HCT116 (cell line): ENCODE data around the gene GRK5. TPM values are rescaled to one million over a fixed set of nuclear protein-coding genes. Genes with fewer than 3 reads are reported as not detected.
A peak's percentile ranks its signal among the peaks of the same experiment; 100 is the strongest.

Experiments used
- ATAC-seq: fragments of 200-7000 bp; cut with Tn5 transposase; 2 replicates; pipeline ENCODE4 v1.9.1; 2020; ENCODE audit warnings: mild to moderate bottlenecking, moderate library complexity
- BruUV-seq: library from RNA; stranded (reverse); fragments of 400-500 nt; replicated peaks from 2 replicates; lab custom pipeline; 2021; lab: Mats Ljungman, UMichigan
- CTCF ChIA-PET: fragments of 300-600 bp; sonication (Branson Sonifier 250); formaldehyde crosslinking; loops from one replicate; lab custom pipeline; 2021; ENCODE audit warnings: antibody characterized with exemption; lab: Charles Lee
- POLR2A ChIA-PET: fragments of 300-600, 350-600 bp; sonication (Branson Sonifier 250); formaldehyde crosslinking; loops from one replicate; lab custom pipeline; 2021; ENCODE audit warnings: antibody characterized with exemption; lab: Charles Lee
- RAD21 ChIA-PET, 2 experiments: fragments of 300-600 bp; sonication (Branson Sonifier 250); formaldehyde crosslinking; loops; one replicate each; lab custom pipeline; 2023; ENCODE audit warnings: low total read pairs in 2 of 2; ENCODE audit not compliant: uncharacterized antibody in 2 of 2, unreplicated experiment in 2 of 2, low non-redundant PET in 1 of 2; lab: Charles Lee
- DNase-seq: peaks from one replicate; pipeline ENCODE4 v3.0.0-alpha.2; 2010; ENCODE audit warnings: low read depth, low spot score
- H2AFZ ChIP-seq: fragments of 200-600 bp; shearing (Covaris generic), sonication (generic); 2 replicates; pipeline ENCODE4 v1.6.1; 2017; ENCODE audit warnings: low read depth, mixed run types, mixed read lengths, antibody characterized with exemption, low read length; ENCODE audit not compliant: poor library complexity, severe bottlenecking
- H3K27ac ChIP-seq: 2 replicates; pipeline ENCODE4 v1.5.1; 2012; ENCODE audit warnings: low read depth, low read length
- H3K27me3 ChIP-seq: fragments of 200-600 bp; sonication (generic); 2 replicates; pipeline ENCODE4 v1.6.1; 2016; ENCODE audit warnings: mixed run types, low read length, mixed read lengths; ENCODE audit not compliant: insufficient read depth
- H3K36me3 ChIP-seq, 2 experiments: fragments of 200-500 bp in 1 of 2; fragments of 200-600 bp in 1 of 2; sonication (Bioruptor generic) in 1 of 2; sonication (generic) in 1 of 2; 2 replicates each; pipeline versions ENCODE4 v1.5.1 to v1.6.1; 2014 to 2016; ENCODE audit warnings: low read length in 2 of 2, inconsistent platforms in 1 of 2, mixed read lengths in 1 of 2, mixed run types in 1 of 2; ENCODE audit not compliant: insufficient read depth in 2 of 2, control insufficient read depth in 1 of 2
- H3K4me1 ChIP-seq, 2 experiments: fragments of 200-600 bp in 1 of 2; sonication (generic) in 1 of 2; 2 replicates each; pipeline versions ENCODE4 v1.5.1 to v1.6.1; 2012 to 2017; ENCODE audit warnings: low read length in 2 of 2, inconsistent platforms in 1 of 2, mild to moderate bottlenecking in 1 of 2, mixed read lengths in 1 of 2, mixed run types in 1 of 2, moderate library complexity in 1 of 2; ENCODE audit not compliant: insufficient read depth in 2 of 2, control insufficient read depth in 1 of 2
- H3K4me2 ChIP-seq: fragments of 200-600 bp; sonication (generic); 2 replicates; pipeline ENCODE4 v1.6.1; 2017; ENCODE audit warnings: mixed run types, low read length, mixed read lengths
- H3K4me3 ChIP-seq, 2 experiments: fragments of 200-600 bp in 1 of 2; sonication (generic) in 1 of 2; replicated peaks in 1 of 2; 2 replicates each; pipeline ENCODE4 v1.5.1; 2011 to 2016; ENCODE audit warnings: low read length in 2 of 2, control low read depth in 1 of 2, low read depth in 1 of 2, mild to moderate bottlenecking in 1 of 2, mixed read lengths in 1 of 2, mixed run types in 1 of 2
- H3K79me2 ChIP-seq: fragments of 200-600 bp; sonication (generic); 2 replicates; pipeline ENCODE4 v1.6.1; 2017; ENCODE audit warnings: mild to moderate bottlenecking, mixed run types, low read length, moderate library complexity, mixed read lengths; ENCODE audit not compliant: insufficient read depth
- H3K9ac ChIP-seq: fragments of 200-600 bp; sonication (generic); 2 replicates; pipeline ENCODE4 v1.6.1; 2016; ENCODE audit warnings: low read length, mixed read lengths
- H3K9me2 ChIP-seq: fragments of 200-600 bp; sonication (generic), shearing (Covaris generic); 2 replicates; pipeline ENCODE4 v1.6.1; 2017; ENCODE audit warnings: mixed run types, mild to moderate bottlenecking, moderate library complexity; ENCODE audit not compliant: insufficient read depth
- H3K9me3 ChIP-seq, 2 experiments: fragments of 200-500 bp in 1 of 2; fragments of 200-600 bp in 1 of 2; sonication (Bioruptor generic) in 1 of 2; sonication (generic) in 1 of 2; 2 replicates each; pipeline ENCODE4 v1.6.1; 2014 to 2017; ENCODE audit warnings: low read length in 2 of 2, mixed read lengths in 2 of 2, inconsistent platforms in 1 of 2, low read depth in 1 of 2, mild to moderate bottlenecking in 1 of 2, mixed run types in 1 of 2, moderate library complexity in 1 of 2; ENCODE audit not compliant: control insufficient read depth in 1 of 2, insufficient read depth in 1 of 2
- H4K20me1 ChIP-seq: fragments of 200-600 bp; sonication (generic), shearing (Covaris generic); 2 replicates; pipeline ENCODE4 v1.6.1; 2017; ENCODE audit warnings: mixed run types, mild to moderate bottlenecking, moderate library complexity; ENCODE audit not compliant: insufficient read depth
- CBX3 ChIP-seq: IDR thresholded peaks from 2 replicates; pipeline ENCODE4 v1.6.1; 2012; ENCODE audit warnings: low read depth
- CEBPB ChIP-seq: IDR thresholded peaks from 2 replicates; pipeline ENCODE4 v1.6.1; 2012; ENCODE audit warnings: low read depth
- EGR1 ChIP-seq: IDR thresholded peaks from 2 replicates; pipeline ENCODE4 v1.6.1; 2012; ENCODE audit warnings: low read depth
- ELF1 ChIP-seq: IDR thresholded peaks from 2 replicates; pipeline ENCODE4 v1.6.1; 2012; ENCODE audit warnings: low read depth, borderline replicate concordance
- EZH2 ChIP-seq: fragments of 200-600 bp; sonication (generic); IDR thresholded peaks from 2 replicates; pipeline ENCODE4 v1.6.1; 2017; ENCODE audit warnings: antibody characterized with exemption, mixed run types
- EZH2phosphoT487 ChIP-seq: fragments of 200-600 bp; IDR thresholded peaks from 2 replicates; pipeline ENCODE4 v1.6.1; 2018; ENCODE audit warnings: antibody characterized with exemption, borderline replicate concordance
- JUND ChIP-seq: IDR thresholded peaks from 2 replicates; pipeline ENCODE4 v1.6.1; 2012
- POLR2A ChIP-seq: IDR thresholded peaks from 2 replicates; pipeline ENCODE4 v1.7.0; 2011; ENCODE audit warnings: borderline replicate concordance; ENCODE audit not compliant: insufficient read depth, insufficient read length; ENCODE audit errors: extremely low read depth
- POLR2AphosphoS5 ChIP-seq: IDR thresholded peaks from 2 replicates; pipeline ENCODE4 v1.6.1; 2011; ENCODE audit warnings: mild to moderate bottlenecking, low read depth, low read length, moderate library complexity
- RAD21 ChIP-seq: IDR thresholded peaks from 2 replicates; pipeline ENCODE4 v1.6.1; 2012; ENCODE audit warnings: low read depth, mild to moderate bottlenecking
- SIN3A ChIP-seq: IDR thresholded peaks from 2 replicates; pipeline ENCODE4 v1.6.1; 2012; ENCODE audit warnings: low read depth
- SP1 ChIP-seq: IDR thresholded peaks from 2 replicates; pipeline ENCODE4 v1.6.1; 2012; ENCODE audit warnings: low read depth
- SRF ChIP-seq: IDR thresholded peaks from 2 replicates; pipeline ENCODE4 v1.6.1; 2012; ENCODE audit warnings: low read depth
- TCF7L2 ChIP-seq: IDR thresholded peaks from 2 replicates; pipeline ENCODE4 v1.7.0; 2011; ENCODE audit warnings: borderline replicate concordance, inconsistent platforms; ENCODE audit not compliant: insufficient read depth, insufficient read length; ENCODE audit errors: extremely low read depth
- YY1 ChIP-seq: IDR thresholded peaks from 2 replicates; pipeline ENCODE4 v1.6.1; 2011; ENCODE audit warnings: low read length, low read depth, moderate library complexity, mild to moderate bottlenecking; ENCODE audit not compliant: insufficient replicate concordance; ENCODE audit errors: extremely low read depth
- ZFX ChIP-seq: fragments of 450-650 bp; IDR thresholded peaks from 2 replicates; pipeline ENCODE4 v1.6.1; 2017
- ZNF274 ChIP-seq: fragments of 200-500 bp; sonication (Bioruptor generic); IDR thresholded peaks from 2 replicates; pipeline ENCODE4 v1.6.1; 2014; ENCODE audit warnings: mild to moderate bottlenecking, low read depth, low read length, inconsistent platforms
- intact Hi-C: fragments of 100-400 bp; cut with micrococcal nuclease; formaldehyde crosslinking; loops from 2 replicates; pipeline ENCODE4 v1.10.0; 2022
- total RNA-seq: library from RNA; stranded (reverse); gene quantifications from one replicate; pipeline ENCODE4 v1.2.1, GENCODE V29; 2021; ENCODE audit not compliant: unreplicated experiment
- TF ChIP-seq, protein P1 (sequence below): IDR thresholded peaks from 2 replicates; pipeline ENCODE4 v1.6.1; 2012
- TF ChIP-seq, protein P2 (sequence below), 3 experiments: fragments of 200-600 bp in 1 of 3; sonication (generic) in 1 of 3; IDR thresholded peaks in 2 of 3; conservative IDR thresholded peaks in 1 of 3; 2 replicates each; pipeline ENCODE4 v1.5.1; 2012 to 2017; ENCODE audit warnings: low read depth in 2 of 3, low read length in 2 of 3, antibody characterized with exemption in 1 of 3, borderline replicate concordance in 1 of 3, control low read depth in 1 of 3, mild to moderate bottlenecking in 1 of 3, mixed read lengths in 1 of 3, mixed run types in 1 of 3, moderate library complexity in 1 of 3; ENCODE audit not compliant: insufficient read depth in 1 of 3
- TF ChIP-seq, protein P3 (sequence below): IDR thresholded peaks from 2 replicates; pipeline ENCODE4 v1.6.1; 2012; ENCODE audit warnings: low read depth

The GRK5 gene
- total RNA-seq, 1 experiment from 2014 or later, result 7.3 TPM

DNA sequence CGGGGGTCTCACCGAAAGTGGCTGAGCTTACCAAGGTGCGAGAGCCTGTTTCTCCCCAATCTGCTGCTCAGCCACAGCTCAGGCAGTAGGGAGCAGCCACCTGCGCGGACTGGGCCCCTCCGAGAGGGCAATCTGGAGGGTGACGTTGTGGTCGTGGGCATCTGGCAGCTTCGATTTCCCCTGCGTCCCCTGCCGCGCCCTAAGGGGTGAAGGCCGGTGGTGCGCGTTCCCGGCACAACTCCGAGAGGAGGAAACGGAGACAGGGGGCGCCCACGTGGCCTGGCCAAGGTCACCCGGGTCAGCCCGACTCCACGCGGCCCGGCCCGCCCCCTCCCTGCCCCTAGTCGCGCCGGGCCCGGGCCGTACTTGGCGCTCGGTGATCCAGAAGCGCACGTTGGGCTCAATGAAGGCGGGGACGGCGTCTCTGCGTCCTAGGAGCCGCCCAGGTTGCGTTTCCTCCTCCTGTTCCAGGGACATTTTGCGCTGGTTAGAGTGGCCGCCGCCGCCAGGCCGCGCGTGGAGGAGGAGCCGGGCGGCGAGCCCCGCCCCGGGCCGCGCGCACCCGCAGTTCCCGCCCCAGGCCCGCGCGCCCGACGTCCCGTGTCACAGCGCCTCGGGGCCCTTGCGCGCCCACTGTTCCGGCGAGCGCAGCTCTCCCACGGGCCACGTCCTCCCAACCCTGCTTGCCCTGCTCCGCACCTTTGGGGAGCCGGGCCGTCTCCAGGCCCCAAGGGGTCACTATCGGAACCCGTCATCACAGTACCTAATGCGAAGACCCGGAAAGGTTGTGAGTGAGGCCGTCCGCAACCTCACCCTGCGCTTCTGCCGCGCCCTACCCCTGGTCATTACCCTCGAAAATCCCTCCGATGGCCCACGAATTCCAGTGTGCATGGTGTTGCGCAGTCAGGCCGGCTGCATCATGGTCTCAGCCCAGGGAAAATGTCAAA lies 41.9 kb upstream of the GRK5 start, which contains the start of gene SFXN4:
Gene SFXN4 (minus strand): TSS at position 544 of the 947 bp plus-strand sequence. CDS start 67 bp downstream, at position 477.
- H3K27ac ChIP-seq, result peak within 1 kb of the TSS; percentile 81
- TF ChIP-seq ZNF274 (no peak), EGR1 (peak; percentile 56; the same call in 1 of the 2 replicates), POLR2A (peak; percentile 55), SRF (no peak), EZH2phosphoT487 (no peak), ELF1 (no peak), ZFX (peak; percentile 98), JUND (no peak), SP1 (no peak), CEBPB (no peak), SIN3A (0 out of 2 replicates have a peak, but pooled peaks have one; percentile 50), RAD21 (no peak), EZH2 (no peak), YY1 (no peak), CBX3 (no peak), POLR2AphosphoS5 (peak; percentile 88), TCF7L2 (peak; percentile 16)
- TF ChIP-seq, protein P1, sequence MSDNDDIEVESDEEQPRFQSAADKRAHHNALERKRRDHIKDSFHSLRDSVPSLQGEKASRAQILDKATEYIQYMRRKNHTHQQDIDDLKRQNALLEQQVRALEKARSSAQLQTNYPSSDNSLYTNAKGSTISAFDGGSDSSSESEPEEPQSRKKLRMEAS, result peak; percentile 98
- TF ChIP-seq, protein P2, sequence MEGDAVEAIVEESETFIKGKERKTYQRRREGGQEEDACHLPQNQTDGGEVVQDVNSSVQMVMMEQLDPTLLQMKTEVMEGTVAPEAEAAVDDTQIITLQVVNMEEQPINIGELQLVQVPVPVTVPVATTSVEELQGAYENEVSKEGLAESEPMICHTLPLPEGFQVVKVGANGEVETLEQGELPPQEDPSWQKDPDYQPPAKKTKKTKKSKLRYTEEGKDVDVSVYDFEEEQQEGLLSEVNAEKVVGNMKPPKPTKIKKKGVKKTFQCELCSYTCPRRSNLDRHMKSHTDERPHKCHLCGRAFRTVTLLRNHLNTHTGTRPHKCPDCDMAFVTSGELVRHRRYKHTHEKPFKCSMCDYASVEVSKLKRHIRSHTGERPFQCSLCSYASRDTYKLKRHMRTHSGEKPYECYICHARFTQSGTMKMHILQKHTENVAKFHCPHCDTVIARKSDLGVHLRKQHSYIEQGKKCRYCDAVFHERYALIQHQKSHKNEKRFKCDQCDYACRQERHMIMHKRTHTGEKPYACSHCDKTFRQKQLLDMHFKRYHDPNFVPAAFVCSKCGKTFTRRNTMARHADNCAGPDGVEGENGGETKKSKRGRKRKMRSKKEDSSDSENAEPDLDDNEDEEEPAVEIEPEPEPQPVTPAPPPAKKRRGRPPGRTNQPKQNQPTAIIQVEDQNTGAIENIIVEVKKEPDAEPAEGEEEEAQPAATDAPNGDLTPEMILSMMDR (IDR thresholded peaks at IDR 0.05 in 2 of 3, conservative IDR thresholded peaks at IDR 0.05 in 1 of 3; ENCODE audit: borderline replicate concordance in 1 of 3, insufficient read depth in 1 of 3, low read depth in 2 of 3, low read length in 2 of 3), result no peak
- TF ChIP-seq, protein P3, sequence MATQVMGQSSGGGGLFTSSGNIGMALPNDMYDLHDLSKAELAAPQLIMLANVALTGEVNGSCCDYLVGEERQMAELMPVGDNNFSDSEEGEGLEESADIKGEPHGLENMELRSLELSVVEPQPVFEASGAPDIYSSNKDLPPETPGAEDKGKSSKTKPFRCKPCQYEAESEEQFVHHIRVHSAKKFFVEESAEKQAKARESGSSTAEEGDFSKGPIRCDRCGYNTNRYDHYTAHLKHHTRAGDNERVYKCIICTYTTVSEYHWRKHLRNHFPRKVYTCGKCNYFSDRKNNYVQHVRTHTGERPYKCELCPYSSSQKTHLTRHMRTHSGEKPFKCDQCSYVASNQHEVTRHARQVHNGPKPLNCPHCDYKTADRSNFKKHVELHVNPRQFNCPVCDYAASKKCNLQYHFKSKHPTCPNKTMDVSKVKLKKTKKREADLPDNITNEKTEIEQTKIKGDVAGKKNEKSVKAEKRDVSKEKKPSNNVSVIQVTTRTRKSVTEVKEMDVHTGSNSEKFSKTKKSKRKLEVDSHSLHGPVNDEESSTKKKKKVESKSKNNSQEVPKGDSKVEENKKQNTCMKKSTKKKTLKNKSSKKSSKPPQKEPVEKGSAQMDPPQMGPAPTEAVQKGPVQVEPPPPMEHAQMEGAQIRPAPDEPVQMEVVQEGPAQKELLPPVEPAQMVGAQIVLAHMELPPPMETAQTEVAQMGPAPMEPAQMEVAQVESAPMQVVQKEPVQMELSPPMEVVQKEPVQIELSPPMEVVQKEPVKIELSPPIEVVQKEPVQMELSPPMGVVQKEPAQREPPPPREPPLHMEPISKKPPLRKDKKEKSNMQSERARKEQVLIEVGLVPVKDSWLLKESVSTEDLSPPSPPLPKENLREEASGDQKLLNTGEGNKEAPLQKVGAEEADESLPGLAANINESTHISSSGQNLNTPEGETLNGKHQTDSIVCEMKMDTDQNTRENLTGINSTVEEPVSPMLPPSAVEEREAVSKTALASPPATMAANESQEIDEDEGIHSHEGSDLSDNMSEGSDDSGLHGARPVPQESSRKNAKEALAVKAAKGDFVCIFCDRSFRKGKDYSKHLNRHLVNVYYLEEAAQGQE, result no peak

More for the DNA sequence above, 41.9 kb upstream of the GRK5 start, which contains the start of gene SFXN4:
- CTCF ChIA-PET, result interaction anchor here (0.8 kb wide), 1 partner anchor 44 kb away, joined by 3 read pairs; no protein-coding TSS in a partner anchor
- Histone ChIP-seq H3K36me3 (peaks cover 29 to 63% of the 10 kb centered on the region in 2 experiments; a peak in 3 of 4 replicates), H2AFZ (no peak within 1 kb of the TSS), H3K4me2 (peak within 1 kb of the TSS; percentile 94), H3K27me3 (no peaks in the 10 kb centered on the region), H3K4me1 (peaks cover 10 to 24% of the 10 kb centered on the region in 2 experiments), H3K9me2 (no peaks in the 10 kb centered on the region), H3K9me3 (no peaks in the 10 kb centered on the region), H3K4me3 (peak within 1 kb of the TSS; percentile 84 to 88), H3K9ac (peak within 1 kb of the TSS; percentile 95), H3K79me2 (peaks cover 27% of the 10 kb centered on the region), H4K20me1 (no peaks in the 10 kb centered on the region)
- TSS peak; percentile 87 for BruUV-seq
- peak; percentile 93 for ATAC-seq
- DNase-seq, result peak; percentile 44
- RAD21 ChIA-PET, result no interaction called here
- intact Hi-C loops, result no loop called here
- POLR2A ChIA-PET, result interaction anchor here (0.9 to 1.3 kb wide), 3 partner anchors 30 to 280 kb away, joined by 3 read pairs; no protein-coding TSS in a partner anchor
